Retinal pigment epithelial cell (primary cell): ENCODE data around the gene ADAM19.

Source experiments
- DNase-seq: peaks from one replicate; pipeline ENCODE4 v3.0.0-alpha.2; 2010; ENCODE audit warnings: low read depth
- H3K4me3 ChIP-seq: 2 replicates; pipeline ENCODE4 v1.5.1; 2011; ENCODE audit warnings: mild to moderate bottlenecking, low read length, control low read depth, moderate library complexity
- CTCF ChIP-seq: conservative IDR thresholded peaks from 2 replicates; pipeline ENCODE4 v1.5.1; 2011; ENCODE audit warnings: low read depth, low read length, control low read depth, inconsistent platforms

ADAM19 gene

GRCh38 chr5:157555037-157555640 lies 20.4 kb downstream of the ADAM19 start:
- no peak overlapping the region for H3K4me3 ChIP-seq
- DNase-seq, result no peak
- TF ChIP-seq CTCF, result no peak

GRCh38 chr5:157554179-157555036 lies 21.2 kb downstream of the ADAM19 start:
- no peak for DNase-seq
- no peak overlapping the region for H3K4me3 ChIP-seq
- no peak for TF ChIP-seq CTCF

DNA sequence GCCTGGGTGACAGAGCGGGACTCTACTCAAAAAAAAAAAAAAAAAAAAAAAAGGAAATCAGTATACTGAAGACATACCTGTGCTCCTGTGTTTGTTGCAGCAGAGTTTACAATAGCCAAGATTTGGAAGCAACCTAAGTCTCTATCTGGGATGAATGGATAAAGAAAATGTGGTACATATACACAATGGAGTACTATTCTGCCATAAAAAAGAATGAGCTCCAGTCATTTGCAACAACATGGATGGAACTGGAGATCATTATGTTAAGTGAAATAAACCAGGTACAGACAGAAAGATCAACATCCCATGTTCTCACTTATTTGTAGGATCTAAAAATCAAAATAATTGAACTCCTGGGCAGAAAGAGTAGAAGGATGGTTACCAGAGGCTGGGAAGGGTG lies 22.9 kb downstream of the ADAM19 start:
- no peak for TF ChIP-seq CTCF
- no peak for DNase-seq
- no peak overlapping the region for H3K4me3 ChIP-seq

DNA sequence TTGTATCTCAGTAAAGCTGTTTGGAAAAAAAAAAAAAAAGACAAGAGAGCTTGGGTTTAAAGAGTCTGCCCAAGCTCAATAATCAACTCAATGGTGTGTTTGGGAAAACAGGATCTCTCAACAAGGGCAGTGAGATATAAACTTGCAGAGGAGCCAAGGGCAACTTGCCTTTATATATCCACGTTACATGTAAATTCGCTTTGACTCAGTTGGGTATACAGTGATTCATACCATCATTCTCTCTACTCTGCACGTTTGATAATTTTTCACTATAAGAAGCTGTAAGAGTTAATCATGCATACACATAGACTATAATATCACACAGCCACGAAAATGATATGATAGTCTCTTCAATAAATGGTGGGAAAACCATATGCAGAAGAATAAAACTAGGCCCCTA lies 24.9 kb downstream of the ADAM19 start:
- no peak for TF ChIP-seq CTCF
- H3K4me3 ChIP-seq, result no peak overlapping the region
- DNase-seq, result no peak

DNA sequence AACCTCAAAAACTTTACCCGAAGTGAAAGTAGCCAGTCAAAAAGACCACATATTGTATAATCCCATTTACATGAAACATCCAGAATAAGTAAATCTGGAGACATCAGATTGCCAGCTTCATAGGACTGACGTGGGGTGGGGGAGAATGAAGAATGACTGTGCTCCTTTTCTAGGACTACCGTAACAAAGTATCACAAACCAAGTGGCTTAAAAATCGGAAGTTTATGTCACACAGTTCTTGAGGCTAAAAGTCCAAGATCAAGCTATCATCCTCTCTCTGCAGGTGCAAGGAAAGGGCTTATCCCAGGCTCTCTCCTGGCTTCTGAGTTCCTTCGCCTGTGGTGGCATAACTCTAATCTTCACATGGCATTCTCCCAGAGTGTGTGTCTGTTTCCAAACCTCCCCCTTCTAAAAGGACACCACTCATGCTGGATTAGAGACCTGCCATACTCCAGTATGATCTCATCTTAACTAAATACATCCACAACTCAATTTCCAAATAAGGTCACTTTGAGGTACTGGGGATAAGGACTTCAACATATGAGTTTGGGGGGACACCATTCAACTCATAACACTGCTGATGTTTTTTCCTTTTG lies 25.5 kb downstream of the ADAM19 start:
- no peak for DNase-seq
- H3K4me3 ChIP-seq, result no peak overlapping the region
- TF ChIP-seq CTCF, result no peak

DNA sequence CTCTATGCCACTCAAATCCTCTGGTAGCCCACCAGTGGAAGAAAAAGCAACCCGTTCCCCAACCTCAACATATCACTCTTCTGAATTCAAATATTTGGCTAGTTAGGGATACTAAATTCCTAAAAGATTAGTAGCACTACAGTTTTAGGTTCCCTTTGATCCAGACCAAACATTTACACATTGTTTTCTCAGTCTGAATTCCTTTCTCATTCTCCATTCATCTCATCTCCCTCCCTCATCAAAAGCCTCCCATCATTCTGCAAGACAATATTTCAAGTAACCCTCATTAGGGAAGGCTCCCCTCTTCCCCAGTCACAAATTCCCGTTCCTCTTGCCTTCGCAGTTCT lies 26.3 kb downstream of the ADAM19 start:
- no peak for DNase-seq
- H3K4me3 ChIP-seq, result no peak overlapping the region
- no peak for TF ChIP-seq CTCF
